GM18517 (cell line): ENCODE data around the gene NAA38.
A peak's percentile ranks its signal among the peaks of the same experiment; 100 is the strongest.
"Not testable (repeated sequence)": the region's sequence is repeated elsewhere in the genome, so short reads cannot be mapped to it uniquely, and the experiment has no call there.

Experiments
- ATAC-seq: cut with Tn5 transposase; IDR thresholded peaks from one replicate; pipeline ENCODE4 v1.9.1; 2021; ENCODE audit warnings: mild to moderate bottlenecking, moderate library complexity; ENCODE audit not compliant: unreplicated experiment

Gene NAA38

DNA sequence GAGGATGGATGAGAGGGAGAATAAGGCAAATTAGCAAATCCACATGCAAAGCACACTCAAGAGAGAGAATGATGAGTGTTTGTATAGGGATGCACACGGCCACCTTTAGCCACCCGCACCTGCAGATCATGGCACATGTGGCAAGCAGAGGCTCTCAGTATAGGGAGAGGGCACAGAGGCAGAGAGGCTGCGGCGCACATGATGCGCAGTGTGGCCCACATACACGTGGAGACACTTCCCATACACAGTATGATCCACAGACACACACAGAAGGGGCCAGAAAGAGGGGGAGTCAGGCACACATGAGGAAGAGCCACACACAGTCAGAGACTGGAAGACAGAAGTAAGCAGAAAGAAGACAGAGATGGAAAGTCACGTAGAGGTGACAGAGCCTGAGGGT, 24.7 kb upstream of the NAA38 start:
- no peak for ATAC-seq

GRCh38 chr17:7881276-7882054, 24.1 kb upstream of the NAA38 start:
- ATAC-seq = no peak

DNA sequence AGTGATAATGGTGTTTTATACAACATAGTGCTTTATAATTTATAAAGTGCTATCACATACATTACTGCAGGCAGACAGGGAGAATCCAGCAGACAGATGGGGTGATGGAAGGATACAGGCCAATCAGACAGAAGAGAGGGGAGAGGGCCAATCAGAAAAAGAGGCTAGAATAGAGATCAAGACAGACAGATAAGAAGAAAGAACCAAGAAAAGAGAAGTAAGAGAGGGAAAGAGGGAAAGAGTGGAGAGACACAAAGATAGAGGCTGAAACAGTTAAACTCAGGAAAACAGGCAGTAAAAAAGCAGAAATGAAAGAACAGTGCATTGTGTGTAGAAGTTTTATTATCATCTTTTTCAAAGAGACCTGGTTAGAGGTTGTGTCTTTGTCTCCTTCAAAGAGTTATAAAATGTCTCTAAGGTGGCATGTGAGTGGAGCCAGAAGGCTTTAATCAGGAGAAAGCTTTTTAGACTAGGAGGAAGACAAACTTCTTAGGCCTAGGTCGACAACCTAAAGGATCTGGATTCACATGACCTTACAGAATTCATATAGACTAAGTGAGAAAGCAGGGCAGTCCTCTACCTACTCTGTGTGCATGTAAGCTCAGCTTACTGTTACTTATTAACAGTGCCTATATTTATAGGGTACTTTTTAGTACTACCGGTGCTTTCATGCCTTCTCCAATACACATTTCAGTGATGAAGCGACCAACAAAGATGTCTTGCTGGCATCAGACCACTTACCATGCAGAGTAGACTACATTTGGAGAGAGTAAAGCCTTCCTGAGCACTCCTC, 22.9 kb upstream of the NAA38 start:
- ATAC-seq = no peak

DNA sequence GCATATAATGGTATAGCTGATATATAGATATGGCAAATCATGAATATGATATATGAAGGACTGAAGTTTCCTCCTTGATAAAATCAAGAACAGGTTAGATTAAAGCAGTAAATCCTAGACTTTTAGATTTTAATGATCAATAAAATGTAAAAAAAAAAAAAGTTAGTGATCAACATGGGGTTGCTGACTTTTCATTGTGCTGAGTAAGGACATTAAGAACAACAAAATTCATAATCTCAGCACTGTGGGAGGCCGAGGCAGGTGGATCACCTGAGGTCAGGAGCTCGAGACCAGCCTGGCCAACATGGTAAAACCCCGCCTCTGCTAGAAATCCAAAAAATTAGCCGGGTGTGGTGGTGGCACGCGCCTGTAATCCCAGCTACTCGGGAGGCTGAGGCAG, 20.9 kb upstream of the NAA38 start:
- no peak for ATAC-seq

GRCh38 chr17:7875804-7876370, 18.5 kb upstream of the NAA38 start:
- ATAC-seq = no peak

DNA sequence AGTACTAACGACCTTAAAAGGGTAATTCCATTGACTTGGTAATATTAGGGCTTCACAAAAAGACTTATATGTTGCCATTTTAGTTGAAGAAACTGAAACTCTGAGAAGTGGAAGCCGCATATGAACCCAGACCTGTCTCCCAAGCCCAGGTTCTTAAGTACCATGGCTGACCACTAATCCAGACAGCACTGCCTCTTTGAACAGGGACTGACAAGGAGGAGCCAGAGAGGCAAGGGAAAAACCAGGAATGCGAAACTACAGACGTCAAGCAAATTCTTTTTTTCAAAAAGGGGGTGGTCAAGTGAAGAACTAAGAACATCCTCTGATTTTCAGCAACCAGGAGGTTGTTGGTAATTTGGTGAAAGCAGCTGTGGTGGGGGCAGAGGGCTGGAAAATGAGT, 15.7 kb upstream of the NAA38 start:
- ATAC-seq = no peak

DNA sequence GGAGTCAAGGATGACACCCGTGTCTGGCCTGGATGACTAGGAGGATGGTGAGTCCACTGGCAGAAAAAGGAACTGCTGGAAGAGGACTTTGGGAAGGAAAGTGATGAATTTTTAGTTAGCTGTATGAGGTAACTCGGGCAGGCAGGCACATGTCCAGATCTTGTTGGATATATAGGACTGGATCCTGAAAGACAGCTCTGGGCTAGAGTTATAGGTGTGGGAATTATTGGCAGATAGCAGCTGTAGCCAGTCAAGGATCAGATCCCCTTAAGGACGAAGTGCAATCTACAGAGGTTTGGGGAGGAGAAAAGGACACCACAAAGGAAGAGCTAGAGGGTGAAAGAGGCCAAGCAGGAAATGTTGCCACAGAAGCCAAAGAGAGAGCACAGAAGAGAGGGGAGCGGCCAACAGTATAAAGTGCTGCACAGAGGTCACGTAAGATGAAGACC, 10.5 kb upstream of the NAA38 start:
- no peak for ATAC-seq

GRCh38 chr17:7864995-7865650, 7.8 kb upstream of the NAA38 start:
- ATAC-seq = no peak

- ATAC-seq = not testable (repeated sequence)
These were observed 7.0 kb upstream of the NAA38 start for GRCh38 chr17:7864384-7864783.

DNA sequence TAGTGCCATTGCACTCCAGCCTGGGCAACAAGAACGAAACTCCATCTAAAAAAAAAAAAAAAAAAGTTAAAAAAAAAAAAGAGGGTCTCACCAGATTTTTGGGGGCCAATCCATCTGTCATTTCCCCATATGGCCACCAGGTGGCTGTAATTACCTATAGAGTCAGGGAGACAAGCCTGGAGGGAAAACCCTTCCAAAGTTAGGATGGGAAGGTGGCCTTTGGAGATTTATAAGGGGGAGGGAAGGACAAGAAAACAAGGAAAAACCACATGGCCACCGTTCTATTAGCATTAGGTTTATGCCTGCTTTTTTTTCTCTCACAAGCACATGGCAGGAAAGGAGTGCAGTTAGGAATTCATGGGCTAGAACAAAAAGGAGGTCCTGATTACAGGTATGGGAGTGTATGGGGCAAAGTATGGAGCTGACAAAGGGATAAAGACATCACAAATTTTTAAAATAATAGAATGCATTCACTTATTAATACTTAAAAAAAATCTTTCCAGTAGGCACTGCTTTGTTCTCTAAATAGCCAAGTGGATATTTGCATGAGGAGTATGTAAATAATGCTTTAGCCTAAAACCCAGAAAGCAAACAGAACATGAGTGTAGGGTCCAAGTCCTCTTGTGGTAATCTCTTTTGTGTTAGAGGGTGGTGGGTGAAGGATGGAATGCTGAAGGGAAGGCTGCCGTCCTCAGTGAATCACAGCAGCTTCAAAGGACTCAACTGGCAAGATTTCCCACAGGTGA, 5.5 kb upstream of the NAA38 start:
- ATAC-seq = no peak

- no peak for ATAC-seq
These were observed 1.7 kb upstream of the NAA38 start for GRCh38 chr17:7859028-7859427.

DNA sequence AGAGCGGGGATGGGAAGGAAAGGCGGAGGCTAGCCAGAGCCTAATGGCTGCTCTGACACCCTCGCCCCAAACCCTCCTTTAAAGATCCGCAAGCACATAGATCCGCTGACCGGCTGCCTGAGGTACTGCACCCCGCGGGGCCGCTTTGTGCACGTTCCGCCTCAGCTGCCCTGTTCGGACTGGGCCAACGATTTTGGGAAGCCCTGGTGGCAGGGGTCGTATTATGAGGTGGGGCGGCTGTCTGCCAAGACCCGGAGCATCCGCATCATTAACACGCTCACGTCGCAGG, 1.1 kb upstream of the NAA38 start:
- no peak for ATAC-seq

DNA sequence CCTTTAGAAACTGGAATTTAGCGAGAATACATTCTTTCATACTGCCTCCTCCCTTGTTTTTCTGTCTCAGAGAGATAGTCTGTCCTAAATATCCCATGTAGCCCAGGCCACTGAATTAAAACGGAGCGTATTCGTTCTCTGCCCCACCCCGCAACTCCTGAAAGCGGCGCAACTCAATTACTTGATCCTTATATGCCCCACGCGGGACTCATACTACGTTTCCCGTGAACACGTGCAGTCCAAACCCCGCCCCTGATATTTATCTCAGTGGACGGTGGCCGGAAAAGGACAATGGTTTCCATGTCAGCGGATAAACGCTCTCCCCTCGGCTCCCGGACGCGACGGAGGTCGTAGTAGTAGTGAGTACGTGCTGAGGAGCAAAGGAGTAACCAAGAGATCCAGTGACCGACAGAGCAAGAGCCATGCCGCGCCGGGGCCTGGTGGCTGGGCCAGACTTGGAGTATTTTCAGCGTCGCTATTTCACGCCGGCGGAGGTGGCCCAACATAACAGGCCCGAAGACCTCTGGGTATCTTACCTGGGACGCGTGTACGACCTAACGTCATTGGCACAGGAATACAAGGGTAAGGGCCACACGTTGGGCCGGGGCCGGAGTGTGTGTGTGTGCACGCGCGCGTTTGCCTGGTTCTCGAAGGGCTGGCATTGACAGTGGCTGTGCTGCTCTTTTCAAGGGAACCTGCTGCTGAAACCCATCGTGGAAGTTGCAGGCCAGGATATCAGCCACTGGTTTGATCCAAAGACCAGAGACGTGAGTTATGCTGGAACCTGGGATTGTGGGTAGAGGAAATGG, 558 bp upstream of the NAA38 start, which contains the start of gene CYB5D1:
CYB5D1 (plus strand) TSS at position 291 of the 809 bp plus-strand sequence; CDS start at position 423, 132 bp downstream.
- peak; percentile 41 for ATAC-seq

GRCh38 chr17:7856011-7856810, 1.1 kb downstream of the NAA38 start:
- ATAC-seq = no peak

DNA sequence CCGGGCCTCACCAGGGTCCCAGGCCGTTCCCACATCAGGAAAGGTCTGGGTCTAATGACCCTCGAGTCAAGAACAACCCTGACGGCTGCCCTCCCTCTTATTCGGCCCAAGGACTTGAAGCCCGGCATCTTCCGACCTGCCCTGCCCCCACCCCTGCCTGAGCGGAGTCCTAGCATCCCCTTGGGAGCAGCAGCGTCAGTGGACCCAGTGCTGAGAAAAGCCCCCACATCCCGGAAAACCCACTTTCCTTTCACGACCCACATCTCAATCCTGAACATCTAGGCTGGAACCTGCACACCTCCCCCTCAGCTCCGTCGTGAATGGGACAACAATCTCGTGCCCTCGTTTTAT, 1.7 kb downstream of the NAA38 start:
- no peak for ATAC-seq

- no peak for ATAC-seq
These were observed 2.3 kb downstream of the NAA38 start, which contains the start of gene TMEM88 for GRCh38 chr17:7854851-7855659. Gene TMEM88, plus strand, starts transcription at chr17:7855066. Its CDS starts 9 bp downstream, at chr17:7855075.

GRCh38 chr17:7854078-7854777, 3.1 kb downstream of the NAA38 start:
- ATAC-seq = no peak

GRCh38 chr17:7853691-7854038, 3.7 kb downstream of the NAA38 start:
- no peak for ATAC-seq
